Ovary (tissue), 9 donors: Measurements from ENCODE around the gene DAAM2. TPM values are rescaled to one million over a fixed set of nuclear protein-coding genes. Genes with fewer than 3 reads are reported as not detected.

Source experiments
- DNase-seq, 5 donors: peaks; one replicate each; pipeline ENCODE4 v3.0.0-alpha.2; 2019 to 2020
- H3K27ac ChIP-seq, 2 donors: fragments of 200-600 bp; one replicate each; pipeline versions ENCODE4 v1.5.1 to v1.8.0; 2019 to 2022
- H3K27me3 ChIP-seq: fragments of 200-600 bp; one replicate; pipeline ENCODE4 v1.8.0; 2022
- H3K36me3 ChIP-seq: fragments of 200-600 bp; sonication (generic); one replicate; pipeline ENCODE4 v1.5.1; 2019
- H3K4me1 ChIP-seq: one replicate; pipeline ENCODE4 v1.8.1; 2013; ENCODE audit warnings: mild to moderate bottlenecking, moderate library complexity; ENCODE audit not compliant: insufficient read depth
- H3K4me3 ChIP-seq: fragments of 200-600 bp; sonication (generic); one replicate; pipeline ENCODE4 v1.5.1; 2017
- H3K9me3 ChIP-seq, 2 donors: fragments of 200-600 bp in 1 of 2; sonication (generic) in 1 of 2; one replicate each; pipeline versions ENCODE4 v1.5.1 to v1.8.1; 2013 to 2019; ENCODE audit warnings: mild to moderate bottlenecking in 1 of 2, moderate library complexity in 1 of 2
- CTCF ChIP-seq, 3 donors: fragments of 450-650 bp in 2 of 3; fragments of 200-600 bp in 1 of 3; IDR thresholded peaks; one replicate each; pipeline versions ENCODE4 v1.5.1 to v1.8.0; 2016 to 2022; ENCODE audit warnings: antibody characterized with exemption in 3 of 3, mild to moderate bottlenecking in 1 of 3
- EP300 ChIP-seq: sonication (generic); formaldehyde crosslinking; IDR thresholded peaks from one replicate; pipeline ENCODE4 v1.6.1; 2017; ENCODE audit warnings: antibody characterized with exemption
- POLR2A ChIP-seq: fragments of 450-650 bp; IDR thresholded peaks from one replicate; pipeline ENCODE4 v1.6.1; 2017; ENCODE audit warnings: antibody characterized with exemption, mild to moderate bottlenecking, moderate library complexity
- WGBS, 3 donors: extraction: QIAGEN DNeasy Blood & Tissue Kit in 1 of 3; methylation state at CpG; one replicate each; pipeline versions ENCODE4 v1.1.5 to v1.1.7; 2013 to 2017; 5-methylcytosine and 5-hydroxymethylcytosine counted together
- intact Hi-C, 4 donors: fragments of 100-400 bp; cut with DNase I; formaldehyde crosslinking; loops; one replicate each; pipeline versions ENCODE4 v1.11.0 to v1.15.1; 2022 to 2023
- polyA plus RNA-seq, 2 donors: library from polyadenylated mRNA; stranded (reverse); fragments of 200-250 nt in 1 of 2; fragments of 350-450 nt in 1 of 2; fragmentation: Illumina TruSeq in 1 of 2; extraction: RNeasy Lipid Tissue Mini Kit (QIAGEN cat#74804) in 1 of 2; gene quantifications; one replicate each; pipeline ENCODE4 v1.2.3, GENCODE V29; 2013 to 2014
- total RNA-seq, 7 donors: library from RNA; depleted of rRNA in 2 of 7; stranded (reverse); fragments of >200 nt in 2 of 7; fragmentation: NEBNext Ultra II Directional in 3 of 7; extraction: Animal tissue kit (Norgen Biotek cat#: 25700) in 3 of 7; gene quantifications; one replicate each; pipeline versions ENCODE4 v1.1.0 to v1.2.4, GENCODE V29; 2016 to 2023
- donor health status: DM: no; HTN: no; CAD: no; lungs with moderate emphysema.
- donor health status: DM: no; HTN: no; CAD: no.
- donor health status: Bipolar disorder and iron deficiency.
- donor health status: DM: yes; HTN: yes; CAD: no.
- donor health status: DM: no; HTN: no; CAD: no.
- donor health status: DM: yes; HTN: yes; CAD: no.

DAAM2 gene
- total and polyA plus RNA-seq, 9 donors = 8.5 to 27.8 (median 18.5) TPM

- no peak for DNase-seq
- H3K36me3 ChIP-seq = no peaks in the 10 kb centered on the region
- no peak overlapping the region for H3K4me3 ChIP-seq
- WGBS, 3 donors = 96 to 97% (median 97%) methylated on average over 10 of the region's 10 CpGs
- H3K4me1 ChIP-seq = no peaks in the 10 kb centered on the region
- intact Hi-C loops = no loop called here
- no peaks in the 10 kb centered on the region for H3K9me3 ChIP-seq
- TF ChIP-seq EP300 = no peak
- TF ChIP-seq CTCF (IDR thresholded peaks at IDR 0.05) = no peak
- no peak for TF ChIP-seq POLR2A
- no peaks in the 10 kb centered on the region for H3K27me3 ChIP-seq
- H3K27ac ChIP-seq = no peak overlapping the region
Measured at GRCh38 chr6:39911513-39912125, 119.4 kb downstream of the DAAM2 start.

DNA sequence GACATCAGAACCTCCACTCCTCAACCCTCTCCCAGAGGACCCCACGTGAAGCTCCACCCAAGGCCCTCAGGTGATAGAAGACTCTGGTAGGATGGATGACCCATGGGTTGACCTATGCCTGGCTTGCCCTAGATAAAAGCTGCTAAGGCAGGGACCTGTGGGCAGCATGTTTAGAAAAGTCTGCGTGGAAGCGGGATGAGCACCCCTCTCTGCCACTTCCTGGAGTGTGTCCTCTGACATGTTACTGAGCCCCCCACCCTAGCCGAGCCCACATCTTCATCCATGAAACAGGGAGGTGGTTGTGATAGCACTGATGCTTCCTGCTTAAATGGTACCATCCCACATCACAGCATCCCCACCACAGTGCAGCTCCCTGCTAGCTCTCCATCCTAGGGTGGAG is 120.3 kb downstream of the DAAM2 start:
- Histone ChIP-seq H3K9me3 (no peaks in the 10 kb centered on the region), H3K36me3 (no peaks in the 10 kb centered on the region), H3K27ac (no peak overlapping the region), H3K4me1 (no peaks in the 10 kb centered on the region), H3K4me3 (no peak overlapping the region), H3K27me3 (no peaks in the 10 kb centered on the region)
- DNase-seq = no peak
- intact Hi-C loops = no loop called here
- 96 to 100% (median 97%) methylated on average over 4 of the region's 4 CpGs for WGBS, 3 donors
- TF ChIP-seq POLR2A (no peak), CTCF (IDR thresholded peaks at IDR 0.05) (no peak), EP300 (no peak)

DNA sequence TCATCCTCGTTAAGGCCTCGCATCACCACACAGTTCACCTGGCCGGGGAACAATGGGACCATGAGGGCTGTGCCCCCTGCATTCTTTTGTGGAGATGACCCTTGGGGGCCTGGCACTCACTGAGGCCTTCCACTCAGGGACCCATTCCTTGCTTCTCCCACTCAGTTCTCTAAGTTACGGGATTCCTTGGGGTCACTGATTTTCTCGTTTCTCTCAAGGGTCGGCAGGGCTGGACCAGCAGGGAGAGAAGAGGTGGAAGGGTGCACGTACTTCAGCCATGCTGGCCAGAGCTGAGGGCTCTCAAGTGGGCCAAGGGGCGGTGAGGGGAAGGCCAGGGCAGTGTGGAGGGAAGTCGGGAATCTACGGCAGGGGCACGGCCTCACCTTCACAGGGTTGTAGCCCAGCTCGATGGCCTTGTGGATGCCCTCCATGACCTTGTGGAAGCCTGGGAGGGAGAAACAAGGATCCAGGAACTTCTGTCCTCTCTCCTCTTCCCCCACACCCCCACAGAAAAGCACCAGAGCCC is 121.3 kb downstream of the DAAM2 start:
- DNase-seq = no peak
- Histone ChIP-seq H3K4me3 (no peak overlapping the region), H3K36me3 (no peaks in the 10 kb centered on the region), H3K27ac (no peak overlapping the region), H3K9me3 (no peaks in the 10 kb centered on the region), H3K4me1 (no peaks in the 10 kb centered on the region), H3K27me3 (no peaks in the 10 kb centered on the region)
- intact Hi-C loops = no loop called here
- TF ChIP-seq POLR2A (no peak), EP300 (no peak), CTCF (IDR thresholded peaks at IDR 0.05) (no peak)
- WGBS, 3 donors = 95 to 96% (median 96%) methylated on average over 12 of the region's 12 CpGs

- 94 to 99% (median 99%) methylated on average over 3 of the region's 3 CpGs for whole genome bisulfite sequencing, 3 donors
- H3K27me3 ChIP-seq = no peaks in the 10 kb centered on the region
- H3K36me3 ChIP-seq = no peaks in the 10 kb centered on the region
- no peak overlapping the region for H3K27ac ChIP-seq
- TF ChIP-seq EP300 = no peak
- no peak for TF ChIP-seq CTCF (IDR thresholded peaks at IDR 0.05)
- TF ChIP-seq POLR2A = no peak
- H3K4me3 ChIP-seq = no peak overlapping the region
- H3K9me3 ChIP-seq = no peaks in the 10 kb centered on the region
- no peak for DNase-seq
- no peaks in the 10 kb centered on the region for H3K4me1 ChIP-seq
- intact Hi-C loops = no loop called here
Measured at GRCh38 chr6:39914239-39914638, 122.1 kb downstream of the DAAM2 start.
